ENCODE results near the gene RFX8. TPM values are rescaled to one million over a fixed set of nuclear protein-coding genes. Genes with fewer than 3 reads are reported as not detected.

Gene RFX8
- total and polyA plus RNA-seq, 2 of the 8 experiments (the other 6 are each of a cell fraction or from before 2014, with no cell fraction given): 0.60 to 0.97 TPM

DNA sequence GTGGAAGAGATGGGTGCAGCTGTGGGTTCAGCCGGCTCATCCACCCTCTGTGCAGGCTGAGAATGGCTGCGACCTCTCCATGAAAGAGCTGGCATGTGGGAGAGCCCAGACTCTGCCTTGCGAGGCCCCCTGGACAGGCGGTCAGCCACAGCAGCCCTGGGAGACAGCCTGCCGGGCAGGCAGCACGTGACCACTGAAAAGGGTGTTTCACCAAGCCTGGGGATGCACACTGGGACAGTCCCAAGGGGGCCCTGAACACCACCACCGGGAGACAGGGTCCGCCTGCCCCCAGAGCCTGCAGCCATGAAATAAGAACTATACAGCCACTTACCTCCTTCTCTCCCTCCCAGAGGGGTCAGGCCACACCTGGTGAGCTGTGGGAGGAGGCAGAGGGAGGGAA is 11.5 kb downstream of the RFX8 start:
- no peak overlapping the region for H2BK12ac ChIP-seq (ENCODE audit: low read depth, low read length)
- H3K23ac ChIP-seq (ENCODE audit: insufficient read length): no peak overlapping the region
- FAIRE-seq: no peak
- TF ChIP-seq SIRT6 (IDR thresholded peaks at IDR 0.05; ENCODE audit: low read length) (no peak), CEBPB (IDR thresholded peaks at IDR 0.05; ENCODE audit: low read depth, low read length) (no peak), POLR2AphosphoS5 (IDR thresholded peaks at IDR 0.05; ENCODE audit: low read depth, low read length) (no peak), CREB1 (IDR thresholded peaks at IDR 0.05) (no peak), CHD1 (IDR thresholded peaks at IDR 0.05; ENCODE audit: low read depth, low read length) (no peak), NRF1 (IDR thresholded peaks at IDR 0.05; ENCODE audit: low read depth, low read length) (no peak), RAD21 (IDR thresholded peaks at IDR 0.05 in 1 of 2, conservative IDR thresholded peaks at IDR 0.05 in 1 of 2; ENCODE audit: low read depth in 2 of 2, low read length in 2 of 2) (no peak), RFX5 (IDR thresholded peaks at IDR 0.05; ENCODE audit: borderline replicate concordance, low read depth, low read length) (no peak), KDM5A (IDR thresholded peaks at IDR 0.05; ENCODE audit: low read length) (no peak), POU5F1 (IDR thresholded peaks at IDR 0.05; ENCODE audit: low read depth, low read length) (no peak), HDAC6 (IDR thresholded peaks at IDR 0.05; ENCODE audit: low read depth, low read length) (no peak), GABPA (IDR thresholded peaks at IDR 0.05; ENCODE audit: borderline replicate concordance, insufficient read depth, low read length) (no peak)
- TF ChIP-seq, protein P1, sequence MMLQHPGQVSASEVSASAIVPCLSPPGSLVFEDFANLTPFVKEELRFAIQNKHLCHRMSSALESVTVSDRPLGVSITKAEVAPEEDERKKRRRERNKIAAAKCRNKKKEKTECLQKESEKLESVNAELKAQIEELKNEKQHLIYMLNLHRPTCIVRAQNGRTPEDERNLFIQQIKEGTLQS (IDR thresholded peaks at IDR 0.05; ENCODE audit: insufficient read depth, low read depth, low read length): no peak

More for the DNA sequence above, 11.5 kb downstream of the RFX8 start:
- H4K8ac ChIP-seq (ENCODE audit: extremely low read depth, insufficient read depth, low read length): no peak overlapping the region; the same call in 1 of the 2 replicates
- H3K4me1 ChIP-seq (replicated peaks in 1 of 4; ENCODE audit: control insufficient read depth in 3 of 4, insufficient read depth in 4 of 4, low read length in 3 of 4): peaks cover 3 to 10% (median 7%) of the 10 kb centered on the region in 4 experiments; a peak in 6 of 7 replicates
- no peak overlapping the region for H3K4ac ChIP-seq (replicated peaks; ENCODE audit: insufficient read length, low read depth, low read length)
- no peak overlapping the region for H3K9ac ChIP-seq (replicated peaks in 1 of 4; ENCODE audit: extremely low read depth in 1 of 4, low read depth in 3 of 4, low read length in 3 of 4)
- POLR2A ChIA-PET (ENCODE audit: partially characterized antibody): interaction anchor here (1.5 kb wide), 1 partner anchor 10 kb away, joined by 5 read pairs; no protein-coding TSS in a partner anchor
- CTCF ChIA-PET (ENCODE audit: partially characterized antibody): interaction anchor here (0.6 to 1.2 kb wide), 3 partner anchors 10 to 121 kb away, joined by 3 read pairs; no protein-coding TSS in a partner anchor
- H3K4me3 ChIP-seq (ENCODE audit: extremely low read depth in 1 of 4, insufficient read depth in 2 of 4, low read depth in 3 of 4, low read length in 4 of 4): no peak overlapping the region
- no peak overlapping the region for H4K91ac ChIP-seq (replicated peaks; ENCODE audit: insufficient read length, low read length)
- H3K9me3 ChIP-seq (ENCODE audit: insufficient read depth in 2 of 2, low read depth in 1 of 2, low read length in 1 of 2): peaks cover 0 to 2% of the 10 kb centered on the region in 2 experiments; a peak in 1 of 4 replicates
- DNase-seq (ENCODE audit: low read depth in 1 of 2, low spot score in 2 of 2): no peak
- H3K18ac ChIP-seq (ENCODE audit: extremely low read depth, low read length): no peak overlapping the region
- no peaks in the 10 kb centered on the region; a peak in 1 of 7 replicates for H3K27me3 ChIP-seq (replicated peaks in 1 of 4; ENCODE audit: control insufficient read depth in 3 of 4, extremely low read depth in 1 of 4, insufficient read depth in 3 of 4, low read length in 3 of 4)
- no peak overlapping the region for H2BK20ac ChIP-seq (ENCODE audit: low read length)
- H3K79me2 ChIP-seq (ENCODE audit: control insufficient read depth in 1 of 2, insufficient read depth in 2 of 2, low read length in 2 of 2): no peaks in the 10 kb centered on the region
- H3K56ac ChIP-seq (replicated peaks; ENCODE audit: insufficient read length, low read depth, low read length): no peak overlapping the region
- H2BK15ac ChIP-seq (ENCODE audit: low read length): no peak overlapping the region
- H3K23me2 ChIP-seq (ENCODE audit: low read depth, low read length): no peaks in the 10 kb centered on the region
- no peak overlapping the region for H2AK5ac ChIP-seq (ENCODE audit: low read depth, low read length)
- no peak overlapping the region for H4K5ac ChIP-seq (ENCODE audit: insufficient read length, low read depth, low read length)
- H3K27ac ChIP-seq (ENCODE audit: low read depth, low read length): no peak overlapping the region
- H3K4me2 ChIP-seq (ENCODE audit: insufficient read depth in 1 of 2, low read depth in 2 of 2, low read length in 2 of 2): no peak overlapping the region
- H3K36me3 ChIP-seq (ENCODE audit: control insufficient read depth in 2 of 4, insufficient read depth in 4 of 4, low read length in 3 of 4): no peaks in the 10 kb centered on the region
- WGBS, 2 experiments (ENCODE audit: extremely low coverage in 1 of 2, insufficient coverage in 1 of 2, insufficient read length in 1 of 2, insufficient replicate concordance in 2 of 2, low coverage in 1 of 2, low lambda C conversion rate in 2 of 2, missing lambda C conversion rate in 1 of 2): 92% methylated on average over 8 of the region's 8 CpGs; no CpG with 5 or more reads in 1 of the 2 experiments
- no peak overlapping the region for H2BK5ac ChIP-seq (ENCODE audit: low read depth, low read length)
- no peak overlapping the region for H3K14ac ChIP-seq (ENCODE audit: insufficient read length)
- no peak overlapping the region for H2BK120ac ChIP-seq (replicated peaks; ENCODE audit: low read depth, low read length)
- H2AFZ ChIP-seq (ENCODE audit: low read length): no peak overlapping the region
- H3K79me1 ChIP-seq (ENCODE audit: low read depth, low read length): no peaks in the 10 kb centered on the region
- H4K20me1 ChIP-seq (replicated peaks in 1 of 2; ENCODE audit: control insufficient read depth in 1 of 2, insufficient read depth in 2 of 2, low read length in 2 of 2): no peaks in the 10 kb centered on the region

Measured in H1 (cell line).